Anterior cingulate cortex (tissue), 58 donors: Measurements from ENCODE around the gene PCAT6.
"Not testable (repeated sequence)": the region's sequence is repeated elsewhere in the genome, so short reads cannot be mapped to it uniquely, and the experiment has no call there.

Experiments
- DNase-seq, 58 donors: peaks; one replicate each; lab custom pipeline; 2025; lab: John Stamatoyannopoulos, UW

The PCAT6 gene

GRCh38 chr1:202806845-202807450 lies 3.8 kb upstream of the PCAT6 start:
- peak in 14 of 58 donors; percentile 9 to 52 (median 20) for DNase-seq

GRCh38 chr1:202807451-202807925 lies 3.3 kb upstream of the PCAT6 start:
- DNase-seq: peak in 18 of 58 donors; percentile 9 to 47 (median 21)

GRCh38 chr1:202807926-202808757 lies 2.6 kb upstream of the PCAT6 start, which contains the start of gene KDM5B:
TSS of gene KDM5B (minus strand) at chr1:202808421. CDS start at chr1:202808305, 116 bp downstream.
- peak in 55 of 58 donors; percentile 14 to 77 (median 57) for DNase-seq

- no peak for DNase-seq
Observed at GRCh38 chr1:202809597-202810159, 1.1 kb upstream of the PCAT6 start.

GRCh38 chr1:202810193-202810614 lies 550 bp upstream of the PCAT6 start:
- DNase-seq: peak in 1 of 58 donors; percentile 45

- DNase-seq: no peak
Observed at GRCh38 chr1:202811296-202812175, 782 bp downstream of the PCAT6 start.

- DNase-seq: no peak
Observed at GRCh38 chr1:202812176-202813026, 1.6 kb downstream of the PCAT6 start.

- DNase-seq: no peak
Observed at GRCh38 chr1:202815120-202815519, 4.4 kb downstream of the PCAT6 start.

- DNase-seq: no peak
Observed at GRCh38 chr1:202818819-202819218, 8.1 kb downstream of the PCAT6 start.

- no peak for DNase-seq
Observed at GRCh38 chr1:202821467-202821866, 10.7 kb downstream of the PCAT6 start.

GRCh38 chr1:202825748-202826147 lies 15.0 kb downstream of the PCAT6 start:
- DNase-seq: no peak

- not testable (repeated sequence) for DNase-seq
Observed at GRCh38 chr1:202829223-202829622, 18.5 kb downstream of the PCAT6 start.

GRCh38 chr1:202831906-202832305 lies 21.2 kb downstream of the PCAT6 start:
- DNase-seq: no peak

GRCh38 chr1:202834771-202835547 lies 24.2 kb downstream of the PCAT6 start:
- peak in 7 of 58 donors; percentile 1 to 67 (median 21) for DNase-seq

- no peak for DNase-seq
Observed at GRCh38 chr1:202835548-202836072, 24.9 kb downstream of the PCAT6 start.

GRCh38 chr1:202836623-202837403 lies 26.1 kb downstream of the PCAT6 start:
- no peak for DNase-seq

- no peak for DNase-seq
Observed at GRCh38 chr1:202837746-202838262, 27.1 kb downstream of the PCAT6 start.
